ENCODE data around the gene LAMA2.

GRCh38 chr6:128964233-128964755 lies 81.4 kb downstream of the LAMA2 start:
- TF ChIP-seq CTCF (IDR thresholded peaks at IDR 0.05; ENCODE audit: insufficient read depth, low read depth, low read length), result no peak
- TF ChIP-seq EZH2 (IDR thresholded peaks at IDR 0.05; ENCODE audit: insufficient read depth, low read length), result no peak
